Gastroesophageal sphincter (tissue), 3 donors: ENCODE results near the gene ST8SIA4.

Source experiments
- EP300 ChIP-seq: sonication (generic); formaldehyde crosslinking; IDR thresholded peaks from one replicate; pipeline ENCODE4 v1.6.1; 2017; ENCODE audit warnings: antibody characterized with exemption, mild to moderate bottlenecking
- POLR2A ChIP-seq, 2 donors: fragments of 450-650 bp; IDR thresholded peaks; one replicate each; pipeline ENCODE4 v1.6.1; 2017; ENCODE audit warnings: antibody characterized with exemption in 2 of 2, mild to moderate bottlenecking in 2 of 2, moderate library complexity in 1 of 2
- POLR2AphosphoS5 ChIP-seq: sonication (generic); formaldehyde crosslinking; IDR thresholded peaks from one replicate; pipeline ENCODE4 v1.6.1; 2017; ENCODE audit warnings: antibody characterized with exemption
- TF ChIP-seq, protein P1 (sequence below), 4 experiments: fragments of 200-600 bp in 2 of 4; fragments of 450-650 bp in 2 of 4; sonication (generic) in 1 of 4; IDR thresholded peaks; one replicate each; pipeline ENCODE4 v1.5.1; 2017 to 2019; ENCODE audit warnings: antibody characterized with exemption in 4 of 4, mild to moderate bottlenecking in 2 of 4, moderate library complexity in 2 of 4

DNA sequence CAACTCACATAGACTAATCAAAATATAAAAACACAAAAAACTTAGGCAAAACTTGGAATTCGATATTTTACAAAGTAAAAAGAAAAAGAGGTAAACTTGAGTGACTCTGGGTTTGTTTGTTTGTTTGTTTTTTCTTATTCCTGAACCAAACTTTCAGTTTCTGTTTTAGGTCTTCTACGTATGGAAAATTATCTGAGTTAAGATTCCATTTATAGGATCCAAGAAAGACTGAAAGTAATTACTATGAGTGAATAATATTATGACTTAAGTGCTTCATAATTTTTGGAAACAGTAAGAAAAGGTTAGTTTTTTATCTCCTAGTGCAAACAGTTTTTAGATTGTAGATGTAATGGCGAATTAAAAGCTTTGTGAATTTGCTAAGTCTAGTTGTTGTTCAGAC is 13.2 kb downstream of the ST8SIA4 start:
- TF ChIP-seq, protein P1, sequence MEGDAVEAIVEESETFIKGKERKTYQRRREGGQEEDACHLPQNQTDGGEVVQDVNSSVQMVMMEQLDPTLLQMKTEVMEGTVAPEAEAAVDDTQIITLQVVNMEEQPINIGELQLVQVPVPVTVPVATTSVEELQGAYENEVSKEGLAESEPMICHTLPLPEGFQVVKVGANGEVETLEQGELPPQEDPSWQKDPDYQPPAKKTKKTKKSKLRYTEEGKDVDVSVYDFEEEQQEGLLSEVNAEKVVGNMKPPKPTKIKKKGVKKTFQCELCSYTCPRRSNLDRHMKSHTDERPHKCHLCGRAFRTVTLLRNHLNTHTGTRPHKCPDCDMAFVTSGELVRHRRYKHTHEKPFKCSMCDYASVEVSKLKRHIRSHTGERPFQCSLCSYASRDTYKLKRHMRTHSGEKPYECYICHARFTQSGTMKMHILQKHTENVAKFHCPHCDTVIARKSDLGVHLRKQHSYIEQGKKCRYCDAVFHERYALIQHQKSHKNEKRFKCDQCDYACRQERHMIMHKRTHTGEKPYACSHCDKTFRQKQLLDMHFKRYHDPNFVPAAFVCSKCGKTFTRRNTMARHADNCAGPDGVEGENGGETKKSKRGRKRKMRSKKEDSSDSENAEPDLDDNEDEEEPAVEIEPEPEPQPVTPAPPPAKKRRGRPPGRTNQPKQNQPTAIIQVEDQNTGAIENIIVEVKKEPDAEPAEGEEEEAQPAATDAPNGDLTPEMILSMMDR (IDR thresholded peaks at IDR 0.05) = no peak
- TF ChIP-seq POLR2A (IDR thresholded peaks at IDR 0.05) (no peak), POLR2AphosphoS5 (no peak), EP300 (no peak)
